Anterior cingulate cortex (tissue), 58 donors: Measurements from ENCODE around the gene THSD7B.

Experiments used
- DNase-seq, 58 donors: peaks; one replicate each; lab custom pipeline; 2025; lab: John Stamatoyannopoulos, UW

THSD7B gene

DNA sequence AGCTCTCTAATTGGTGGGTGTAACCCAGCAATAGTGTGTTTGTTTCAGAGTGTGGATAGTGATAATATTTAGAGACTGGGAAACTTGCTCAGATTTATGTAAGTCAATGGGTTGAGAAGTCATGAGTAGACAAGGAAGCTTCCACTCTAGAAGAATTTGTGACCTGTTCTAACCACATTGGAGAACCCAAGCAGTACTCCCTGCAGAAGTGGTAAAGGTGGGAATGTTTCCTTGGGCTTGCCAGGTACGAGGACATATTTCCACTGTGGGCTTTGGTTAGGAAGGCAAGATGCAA lies 350.4 kb downstream of the THSD7B start:
- DNase-seq = no peak

DNA sequence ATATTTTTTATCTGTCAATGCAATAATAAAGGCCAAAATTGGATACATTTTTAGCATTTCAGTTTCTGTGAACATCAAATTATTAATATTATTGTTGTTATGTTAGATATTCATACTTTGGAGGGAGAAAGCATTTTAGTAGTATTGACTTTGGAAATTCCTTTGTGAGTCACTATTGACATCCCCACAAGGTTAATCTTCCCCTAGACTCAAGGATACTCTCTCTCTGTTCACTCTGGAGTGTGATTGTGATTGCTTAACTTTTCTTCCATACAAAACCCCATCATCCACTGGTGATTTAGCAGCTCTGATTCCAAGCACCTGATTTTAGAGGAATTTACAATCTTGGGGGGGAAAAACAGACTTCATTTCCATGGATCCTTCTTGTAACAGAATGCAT lies 352.0 kb downstream of the THSD7B start:
- no peak for DNase-seq

DNA sequence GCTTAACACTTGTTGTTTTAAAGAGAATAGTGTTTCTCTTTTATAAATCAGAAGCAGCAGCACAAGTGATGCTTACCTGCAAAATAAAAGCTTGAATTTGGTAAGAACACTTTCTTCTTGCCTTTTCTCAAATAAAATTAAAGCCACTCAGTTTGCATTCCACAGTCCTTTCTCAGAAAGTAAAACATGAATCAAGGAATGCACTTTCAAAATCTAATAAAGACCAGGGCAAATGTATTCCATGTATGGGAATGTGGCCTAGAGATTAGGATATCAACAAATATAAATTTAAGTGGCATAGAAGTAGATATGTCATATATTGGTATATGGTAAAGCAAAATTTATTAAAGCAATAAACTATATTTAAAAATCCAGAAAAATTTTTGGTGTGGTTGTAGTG lies 352.8 kb downstream of the THSD7B start:
- DNase-seq = no peak

DNA sequence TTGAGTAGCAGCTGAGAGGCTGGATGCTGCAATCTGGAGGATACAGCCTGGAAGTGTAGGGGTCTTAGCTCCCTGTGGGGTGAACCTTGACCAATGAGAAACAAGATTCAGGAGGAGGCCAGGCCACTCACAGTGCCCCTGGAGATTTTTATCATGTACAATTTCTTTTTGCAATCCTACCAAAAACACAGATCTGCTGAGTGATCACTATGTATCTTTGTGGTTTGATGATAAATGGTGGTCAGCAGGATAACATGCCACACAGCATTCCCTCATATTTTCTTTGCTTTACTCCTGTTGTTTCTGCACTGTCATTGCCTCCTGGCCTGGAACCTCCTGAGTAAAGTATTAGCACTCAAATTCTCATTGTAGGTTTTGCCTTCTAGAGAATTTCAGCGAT lies 357.9 kb downstream of the THSD7B start:
- no peak for DNase-seq

GRCh38 chr2:137133225-137133624 lies 367.9 kb downstream of the THSD7B start:
- DNase-seq = no peak

GRCh38 chr2:137138263-137138662 lies 372.9 kb downstream of the THSD7B start:
- DNase-seq = no peak

DNA sequence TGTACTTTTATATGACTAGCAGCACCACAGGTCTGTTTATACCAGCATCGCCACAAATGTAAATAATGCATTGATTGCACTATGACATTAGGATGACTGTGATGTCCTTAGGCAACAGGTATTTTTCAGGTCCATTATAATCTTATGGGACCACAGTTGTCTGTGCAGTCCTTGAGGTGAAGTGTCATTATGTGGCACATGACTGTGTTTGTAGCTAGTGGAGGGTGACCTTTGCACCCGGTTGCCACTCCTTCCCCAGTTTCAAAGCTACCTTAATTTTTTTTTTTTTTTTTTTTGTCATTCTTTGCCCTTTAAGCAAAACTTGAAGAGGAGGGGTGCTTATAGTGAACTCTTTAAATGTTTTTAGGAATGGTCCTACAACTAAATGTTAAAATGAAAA lies 386.4 kb downstream of the THSD7B start:
- no peak for DNase-seq

GRCh38 chr2:137154946-137155345 lies 389.6 kb downstream of the THSD7B start:
- no peak for DNase-seq

DNA sequence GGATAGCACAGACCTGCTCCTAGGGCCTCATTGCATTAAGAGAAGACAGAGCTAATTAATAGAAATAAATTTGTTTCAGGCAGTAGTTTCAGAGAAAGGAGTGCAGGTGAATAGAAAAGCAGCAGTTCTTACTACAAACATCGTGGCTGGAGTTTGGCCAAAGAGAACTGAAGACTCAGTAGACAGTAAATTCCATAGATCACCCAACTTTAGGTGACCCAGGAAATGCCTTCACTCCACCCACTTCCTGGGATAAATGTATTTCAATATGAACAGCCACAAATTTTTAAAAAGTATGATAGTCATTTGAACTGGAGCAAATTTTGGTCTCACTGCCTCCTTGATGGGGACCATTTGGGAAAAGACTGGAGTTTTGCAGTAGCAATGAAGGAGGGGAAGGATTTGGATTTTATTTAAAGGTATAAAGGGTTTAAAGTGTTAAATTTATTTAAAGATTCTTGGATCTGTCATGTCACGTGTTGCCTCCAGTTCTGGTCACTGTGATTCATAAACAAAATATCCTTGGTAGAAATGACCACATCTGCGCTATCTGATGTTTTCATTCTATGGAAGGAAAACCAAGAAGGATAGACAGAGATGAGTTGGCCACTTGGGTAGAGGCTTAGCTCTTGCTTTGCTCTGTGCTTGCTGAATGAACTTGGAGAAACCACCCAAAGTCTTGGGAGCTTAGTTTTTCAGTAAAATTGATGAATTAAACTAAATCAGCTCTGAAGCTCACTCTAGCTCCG lies 390.2 kb downstream of the THSD7B start:
- DNase-seq = no peak

- DNase-seq = no peak
These were observed 391.0 kb downstream of the THSD7B start for GRCh38 chr2:137156221-137156844.

DNA sequence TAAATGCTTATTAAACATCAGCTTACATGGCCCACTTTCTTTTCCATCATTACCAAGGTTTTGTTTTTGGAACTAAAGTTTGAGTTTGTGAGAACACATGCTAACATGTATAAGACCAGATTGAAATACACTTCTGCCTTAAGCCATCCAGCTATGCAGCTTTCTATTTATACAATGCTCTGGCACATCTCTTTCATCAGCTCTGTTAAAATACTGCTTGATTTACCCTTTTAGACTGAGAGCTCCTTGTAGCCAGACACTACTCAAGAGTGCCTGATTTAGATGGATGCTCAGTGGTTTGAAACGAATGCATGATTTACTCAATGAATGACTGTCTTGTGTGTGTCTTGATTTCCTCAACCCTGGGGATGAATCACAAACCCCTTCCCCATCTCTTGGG lies 392.5 kb downstream of the THSD7B start:
- DNase-seq = no peak

GRCh38 chr2:137161250-137161649 lies 395.9 kb downstream of the THSD7B start:
- no peak for DNase-seq

DNA sequence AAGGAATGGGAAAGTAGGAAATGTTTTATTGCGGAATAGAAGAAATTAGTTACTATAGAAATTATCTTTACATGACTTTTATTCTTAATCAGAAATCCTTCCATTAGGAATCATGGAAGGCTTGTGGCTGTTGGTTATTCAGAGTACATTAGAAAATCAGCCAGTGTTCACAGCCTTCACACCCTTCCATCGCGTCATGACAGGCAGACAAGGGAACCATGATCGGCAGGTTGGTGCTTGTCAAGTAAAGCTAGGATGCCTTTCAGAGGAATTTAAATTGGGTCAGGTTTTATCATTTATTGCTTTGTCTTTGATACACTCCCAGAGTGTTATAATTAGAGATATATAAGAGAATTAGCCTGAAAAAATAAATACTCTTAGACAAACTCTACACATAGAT lies 400.6 kb downstream of the THSD7B start:
- DNase-seq = no peak

GRCh38 chr2:137167651-137168050 lies 402.3 kb downstream of the THSD7B start:
- DNase-seq = no peak

DNA sequence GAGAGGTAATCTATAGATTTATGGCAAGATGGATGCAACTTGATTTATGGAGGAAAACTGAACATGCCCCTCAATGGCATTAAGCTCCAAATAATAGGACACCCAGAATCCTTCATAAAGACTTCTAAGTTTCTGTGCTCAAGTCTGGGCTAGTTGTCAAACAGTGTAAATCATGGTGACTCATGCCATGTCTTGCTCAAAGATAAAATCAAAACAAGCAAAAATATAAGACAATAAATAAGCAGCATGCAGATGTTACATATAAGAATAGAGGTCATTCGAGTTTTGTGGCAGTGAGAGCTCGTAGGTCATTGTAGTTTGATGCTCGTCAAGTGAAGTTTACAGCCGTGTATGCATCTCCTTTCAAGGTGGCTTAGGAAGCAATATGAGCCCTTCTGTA lies 403.2 kb downstream of the THSD7B start:
- DNase-seq = no peak

DNA sequence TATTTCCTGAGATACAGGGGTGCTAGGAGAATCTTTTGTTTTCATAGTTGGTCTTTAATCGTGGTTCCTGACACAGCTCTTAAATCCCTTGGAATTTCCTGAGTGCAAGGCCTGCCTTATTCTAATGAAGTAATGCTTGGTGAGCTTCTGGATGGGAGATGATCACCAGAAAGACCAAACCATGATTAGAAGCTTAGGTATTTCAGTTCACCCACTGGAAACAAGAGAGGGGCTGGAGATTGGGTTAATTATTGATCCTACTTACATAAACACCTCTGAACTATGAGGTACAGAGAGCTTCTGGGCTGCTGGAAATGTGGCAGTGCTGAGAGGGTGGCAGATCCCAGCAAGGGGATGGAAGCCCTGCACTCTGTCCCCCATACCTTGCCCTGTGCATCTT lies 406.8 kb downstream of the THSD7B start:
- DNase-seq = no peak

DNA sequence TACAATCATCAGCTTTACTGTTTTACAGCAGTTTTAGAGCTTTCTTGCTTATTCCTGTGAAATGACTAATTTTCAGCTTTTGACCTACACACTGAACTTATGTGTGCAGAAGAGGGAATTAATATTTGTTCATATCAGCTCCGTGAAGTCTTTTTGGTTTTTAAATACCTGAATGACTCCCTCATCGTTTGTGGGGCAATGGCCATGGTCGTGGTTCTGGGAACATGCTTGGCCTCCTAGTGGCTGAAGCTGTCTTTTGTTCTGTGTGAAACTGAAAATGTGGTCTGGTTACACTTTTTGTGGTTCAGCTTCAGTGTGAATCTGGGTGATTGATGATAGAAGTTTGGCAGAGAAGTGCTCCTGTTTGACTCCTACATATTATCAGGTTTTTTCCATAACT lies 408.1 kb downstream of the THSD7B start:
- DNase-seq = no peak

GRCh38 chr2:137175246-137175645 lies 409.9 kb downstream of the THSD7B start:
- DNase-seq = no peak

GRCh38 chr2:137178951-137179377 lies 413.6 kb downstream of the THSD7B start:
- no peak for DNase-seq

- no peak for DNase-seq
These were observed 414.2 kb downstream of the THSD7B start for GRCh38 chr2:137179542-137179941.

DNA sequence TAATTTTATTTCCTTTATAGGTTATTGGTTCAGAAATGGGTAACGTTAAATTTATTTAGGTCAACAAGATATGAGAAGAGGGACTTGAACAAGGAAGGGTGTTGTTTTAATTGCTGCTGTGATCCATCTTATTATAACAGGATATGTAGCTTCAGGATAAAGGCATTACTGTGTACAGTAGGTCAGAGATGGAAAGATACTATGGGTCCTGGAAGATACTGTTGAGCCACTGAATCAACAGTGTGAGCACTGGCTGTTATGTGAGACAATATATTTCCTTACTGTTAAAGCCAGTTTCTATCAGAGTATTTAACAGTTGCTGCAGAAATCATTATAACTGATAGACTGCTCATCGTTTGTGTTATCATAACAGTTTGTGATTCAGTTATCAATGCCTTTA lies 414.7 kb downstream of the THSD7B start:
- no peak for DNase-seq

DNA sequence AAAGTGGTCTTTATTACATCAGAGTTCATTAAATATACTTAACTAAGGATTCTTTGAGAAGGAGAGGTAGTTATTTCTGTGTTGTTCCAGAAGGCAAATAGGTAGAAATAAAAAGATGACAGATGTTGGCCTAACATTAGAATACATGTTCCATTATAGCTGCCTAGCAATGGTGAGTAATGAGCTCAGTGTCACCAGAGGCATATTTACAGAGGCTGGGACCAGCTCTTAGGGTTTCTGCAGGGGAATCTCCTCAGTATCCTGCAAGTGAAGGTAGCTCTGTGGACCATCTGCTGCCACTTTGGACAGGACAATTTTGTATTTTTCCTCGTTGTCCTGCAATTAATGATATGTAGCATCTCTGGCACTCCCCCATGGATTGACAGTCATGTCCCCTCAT lies 416.0 kb downstream of the THSD7B start:
- DNase-seq = no peak

DNA sequence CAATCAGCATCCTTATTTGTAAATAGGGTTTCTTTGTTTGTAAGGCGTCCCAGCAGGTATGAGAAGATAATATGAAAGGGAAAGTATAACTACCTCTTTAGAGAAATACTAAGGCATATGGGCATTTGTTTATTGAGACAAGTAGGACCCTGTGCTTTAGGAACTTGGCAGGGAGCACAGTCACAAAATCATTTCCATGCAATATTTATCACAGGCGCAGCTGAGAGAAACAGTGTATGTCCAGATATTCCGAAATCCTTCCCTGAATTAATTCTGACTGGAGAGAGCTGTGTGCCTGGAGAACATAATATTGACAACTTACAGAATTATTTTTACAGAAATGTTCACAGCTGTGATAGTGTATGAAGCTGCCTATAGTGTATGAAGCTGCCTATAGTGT lies 416.7 kb downstream of the THSD7B start:
- DNase-seq = no peak
